Stimulated activated CD4-positive, alpha-beta T cell treated with anti-CD3 and anti-CD28 coated beads, Interleukin-1b, Interleukin-23, amount 100 ng/mL, for 4 hours (primary cell): ENCODE data around the gene GCSAM.
A peak's percentile ranks its signal among the peaks of the same experiment; 100 is the strongest.

Experiments used
- DNase-seq, 2 donors: peaks; one replicate each; pipeline ENCODE4 v3.0.0-alpha.2; 2020; ENCODE audit warnings: low read depth in 2 of 2

The GCSAM gene

DNA sequence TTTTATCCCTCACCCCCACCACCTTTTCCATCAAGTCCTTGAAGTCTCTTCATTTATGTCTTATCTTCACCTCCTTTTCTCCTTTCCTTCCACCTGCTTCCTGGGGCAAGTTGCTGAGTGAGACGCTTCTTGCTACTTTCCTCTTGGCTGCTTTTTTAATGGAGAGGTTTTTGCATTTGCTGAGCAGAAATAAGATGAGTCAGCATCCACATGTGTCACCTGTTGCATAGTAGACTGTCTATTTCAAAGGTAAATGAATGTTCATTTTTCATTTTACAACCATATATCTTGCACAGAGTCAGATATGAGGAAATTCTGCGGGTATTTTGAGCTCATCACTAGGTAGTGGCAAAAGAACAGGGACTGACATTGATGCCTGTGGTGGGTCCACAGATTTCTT is 28.3 kb downstream of the GCSAM start:
- no peak for DNase-seq

DNA sequence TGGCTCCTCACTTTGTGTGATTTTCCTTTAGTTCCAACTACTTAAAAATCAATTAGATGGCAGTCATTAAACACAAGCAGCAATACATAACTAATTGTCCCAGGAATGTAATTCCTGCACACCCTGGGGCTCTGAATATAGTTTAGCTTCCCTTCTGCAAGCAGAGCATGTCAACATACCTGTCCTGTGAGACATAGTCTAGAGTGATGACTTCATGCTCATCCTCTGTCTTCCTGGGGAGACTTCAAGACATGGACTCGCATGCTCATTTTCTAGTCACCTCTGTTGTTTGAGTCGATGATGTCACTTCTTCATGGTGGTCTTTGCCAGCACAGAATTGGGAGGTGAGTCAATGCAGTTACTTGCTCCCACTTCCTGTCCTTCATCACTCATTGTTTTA is 31.1 kb downstream of the GCSAM start:
- no peak for DNase-seq

DNA sequence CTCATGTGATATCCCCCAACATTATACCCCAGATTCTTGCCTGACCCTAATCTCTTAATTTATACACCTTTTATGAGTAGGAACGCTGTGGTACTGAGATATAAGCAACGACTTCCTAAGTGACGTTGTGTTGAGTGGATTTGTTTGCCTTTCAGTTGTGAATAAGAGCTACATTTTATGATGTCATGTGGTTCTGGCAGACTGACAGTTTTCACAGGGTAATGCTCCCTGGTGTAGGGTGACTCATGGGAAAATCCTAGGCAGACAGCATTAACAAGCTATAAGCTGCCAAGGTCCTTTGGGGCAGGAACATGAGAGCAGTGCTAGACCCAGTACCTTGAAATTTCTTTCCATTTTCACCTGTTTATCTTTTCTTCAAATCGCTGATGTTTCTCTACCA is 35.7 kb downstream of the GCSAM start:
- DNase-seq = no peak

DNA sequence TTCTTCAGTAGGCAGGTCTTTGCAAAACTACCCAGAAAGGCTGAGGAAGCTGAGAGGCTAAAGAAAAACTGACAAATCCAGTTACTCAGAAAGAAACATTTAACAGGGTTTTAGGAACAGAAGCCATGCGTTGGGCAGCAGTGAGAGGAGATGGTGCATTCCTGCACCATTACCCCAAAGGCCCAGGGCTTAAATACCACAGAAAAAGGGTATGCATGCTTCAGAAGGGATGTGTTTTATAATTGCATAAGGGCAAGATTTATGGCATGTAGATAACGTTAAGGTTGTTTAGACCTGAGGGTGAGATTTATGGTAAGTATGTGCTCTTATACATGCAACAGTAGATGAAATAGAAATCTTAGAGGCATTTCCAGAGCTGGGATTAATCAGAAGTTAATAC is 36.9 kb downstream of the GCSAM start:
- no peak for DNase-seq

DNA sequence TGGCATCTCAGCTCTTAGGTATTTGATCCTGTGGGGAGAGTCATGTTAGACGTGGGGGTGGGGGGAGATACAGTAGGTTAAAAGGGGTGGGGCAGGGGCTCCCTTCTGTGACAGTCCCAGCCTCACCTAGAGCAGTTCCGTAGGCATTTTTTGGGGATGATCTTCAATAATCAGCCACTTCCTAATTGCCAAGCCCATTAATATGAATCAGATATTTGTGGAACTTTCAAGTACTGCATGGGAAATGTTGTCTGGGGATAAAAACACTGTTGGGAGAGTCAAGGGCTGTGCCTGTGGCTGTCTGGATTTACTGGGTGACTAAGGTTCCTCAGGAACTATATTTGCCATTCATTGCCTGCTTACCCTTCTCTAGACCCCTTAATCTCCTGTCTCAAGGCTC is 37.3 kb downstream of the GCSAM start:
- DNase-seq = no peak

DNA sequence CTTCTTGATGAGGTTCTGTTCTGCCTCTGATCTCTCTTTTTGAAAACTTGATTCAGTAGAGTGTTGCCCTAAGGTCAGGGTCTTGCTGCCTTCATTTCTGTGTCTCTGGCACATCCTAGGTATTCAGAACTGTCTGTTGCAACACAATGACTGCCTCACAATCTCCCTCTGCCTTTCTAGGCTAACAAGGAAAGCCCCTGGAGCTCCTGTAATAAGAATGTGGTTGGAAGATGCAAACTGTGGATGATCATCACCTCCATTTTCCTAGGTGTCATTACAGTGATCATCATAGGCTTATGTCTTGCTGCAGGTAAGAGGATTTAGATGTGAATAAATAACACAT is 39.9 kb downstream of the GCSAM start:
- no peak for DNase-seq

DNA sequence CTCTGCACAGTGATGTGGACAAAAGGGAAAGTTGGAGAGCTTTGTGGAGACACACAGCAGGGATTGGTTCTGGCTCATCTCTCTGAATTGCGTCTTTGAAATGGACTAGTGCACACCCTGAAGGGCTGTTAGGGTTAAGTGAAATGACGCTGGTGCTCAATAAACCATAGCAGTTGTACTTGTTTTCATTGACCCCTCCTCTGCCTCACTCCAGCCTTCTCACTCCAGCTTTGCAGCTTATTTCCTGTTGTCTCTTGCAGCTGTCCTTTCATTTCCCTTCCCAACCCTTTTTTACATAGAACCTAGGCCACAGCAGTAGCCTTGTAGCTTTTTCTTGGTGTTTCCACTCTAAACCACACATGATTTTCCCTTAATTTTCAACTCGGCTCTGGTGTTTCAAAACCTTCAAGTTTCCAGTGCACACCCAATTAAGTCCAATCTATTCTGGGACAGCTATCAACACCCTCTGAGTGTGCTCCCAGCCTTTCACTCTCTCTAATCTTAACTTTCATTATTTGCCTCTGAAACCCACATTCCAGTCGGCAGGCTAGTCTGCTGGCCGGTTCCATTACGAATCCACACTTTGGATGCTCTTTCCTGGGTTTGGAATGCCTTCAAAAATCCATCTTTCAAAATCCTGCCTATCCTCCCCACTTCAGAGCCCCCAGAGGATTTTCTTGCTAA is 40.4 kb downstream of the GCSAM start:
- no peak for DNase-seq

DNA sequence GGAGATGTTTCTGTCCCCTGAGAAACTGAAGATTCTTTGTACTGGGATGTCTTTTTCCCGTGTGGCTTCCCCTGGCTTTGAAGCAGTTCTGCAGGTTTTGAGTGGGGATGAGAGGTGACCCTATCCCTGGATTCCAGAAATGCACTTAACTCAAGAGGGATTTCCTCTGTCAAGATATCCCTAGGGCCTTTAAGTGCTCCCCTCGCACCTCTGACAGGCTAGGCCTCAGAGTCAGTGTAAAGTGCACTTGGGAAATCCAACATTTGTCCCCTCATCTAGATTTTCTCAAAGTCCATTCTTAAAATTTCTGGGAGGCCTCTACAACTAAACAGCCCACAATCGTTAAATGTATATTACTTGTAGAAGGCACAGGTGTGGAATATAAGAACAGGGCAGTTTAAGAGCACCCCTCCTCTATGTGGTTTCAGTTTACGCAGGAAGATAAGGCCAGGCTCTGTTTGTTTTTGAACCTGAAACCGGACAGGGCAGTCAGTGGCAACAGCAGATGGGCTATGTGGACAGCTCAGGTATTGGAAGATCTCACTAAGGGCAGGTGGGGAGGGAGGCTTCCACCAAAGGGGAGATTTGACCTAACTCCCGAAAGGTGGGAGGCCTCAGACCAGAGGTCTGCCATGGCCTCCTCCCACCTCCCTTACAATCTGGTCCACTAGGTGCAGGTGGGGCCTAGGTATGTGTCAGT is 42.0 kb downstream of the GCSAM start:
- no peak for DNase-seq

DNA sequence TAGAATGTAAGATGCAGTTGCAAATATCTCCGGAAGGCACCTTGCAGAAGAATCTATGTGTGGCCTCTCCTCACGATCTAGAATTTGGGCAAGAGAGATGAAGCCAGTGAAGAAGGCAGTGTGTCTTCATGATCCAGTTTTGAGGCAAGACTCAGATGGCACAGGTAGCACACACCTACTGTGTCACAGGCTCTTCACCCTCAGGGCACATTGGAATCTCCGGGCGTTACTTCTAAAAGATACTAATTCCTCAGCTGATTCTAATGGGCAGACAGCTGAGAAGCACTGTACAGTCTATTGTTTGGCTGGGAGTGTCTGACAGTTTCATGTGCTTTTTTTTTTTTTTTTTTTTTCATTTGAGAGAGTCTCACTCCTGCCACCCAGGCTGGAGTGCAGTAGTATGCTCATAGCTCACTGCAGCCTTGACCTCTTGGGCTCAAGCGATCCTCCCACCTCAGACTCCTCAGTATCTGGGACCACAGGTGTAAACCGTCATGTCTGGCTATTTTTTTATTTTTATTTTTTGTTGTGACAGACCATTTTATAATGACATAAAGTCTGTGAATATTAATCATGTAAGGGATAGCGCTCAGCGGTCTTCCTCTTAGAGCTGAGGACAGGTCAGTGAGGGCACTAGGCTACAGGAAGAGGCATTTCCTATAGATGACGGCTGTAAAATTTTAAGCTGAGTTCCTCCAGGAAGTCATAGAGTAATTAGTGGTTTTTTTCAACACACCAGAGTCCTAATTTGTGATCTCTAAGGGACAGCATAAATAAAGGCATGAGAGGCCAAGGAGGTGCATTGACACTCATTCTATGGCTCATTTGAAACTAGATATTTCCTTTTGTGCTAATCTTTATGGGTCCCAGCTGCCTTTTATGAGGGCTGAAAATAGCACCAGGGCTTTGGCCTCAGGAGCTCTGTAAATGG is 42.8 kb downstream of the GCSAM start:
- no peak for DNase-seq

DNA sequence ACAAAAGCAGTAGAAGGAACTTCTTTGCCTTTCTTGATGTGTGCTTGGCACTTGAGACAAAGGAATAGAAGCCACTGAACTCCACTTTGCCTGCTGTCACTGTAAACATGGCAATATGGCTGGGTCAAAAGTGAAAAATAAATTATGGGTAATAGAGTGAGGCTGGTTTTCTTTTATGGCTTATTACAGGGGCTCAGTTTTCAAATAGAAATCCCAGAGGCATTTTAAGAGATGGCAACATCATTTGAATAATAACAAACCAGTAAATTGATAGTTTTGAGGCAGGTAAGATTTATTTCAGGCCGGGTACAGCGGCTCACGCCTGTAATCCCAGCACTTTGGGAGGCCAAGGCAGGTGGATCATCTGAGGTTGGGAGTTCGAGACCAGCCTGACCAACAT is 44.1 kb downstream of the GCSAM start:
- DNase-seq = no peak

DNA sequence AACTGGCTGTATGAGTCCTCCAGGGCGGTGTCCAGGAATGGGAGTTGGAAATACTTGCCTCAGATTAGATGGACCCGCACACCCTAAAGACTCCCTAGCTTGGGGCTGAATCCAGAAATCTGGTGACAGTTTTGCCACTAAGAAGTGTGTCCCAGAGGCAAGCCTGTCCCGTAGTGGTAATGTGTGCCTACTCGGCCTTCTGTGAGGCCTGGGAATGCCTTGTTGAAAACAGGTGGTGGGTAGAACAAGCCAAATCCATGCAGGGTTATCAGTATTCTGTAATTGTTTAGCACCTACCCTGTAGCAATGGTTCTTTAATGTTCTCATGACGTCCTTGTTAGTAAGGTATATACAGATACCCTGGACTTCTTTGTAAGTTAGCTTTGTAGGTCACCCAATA is 45.3 kb downstream of the GCSAM start:
- DNase-seq = no peak

DNA sequence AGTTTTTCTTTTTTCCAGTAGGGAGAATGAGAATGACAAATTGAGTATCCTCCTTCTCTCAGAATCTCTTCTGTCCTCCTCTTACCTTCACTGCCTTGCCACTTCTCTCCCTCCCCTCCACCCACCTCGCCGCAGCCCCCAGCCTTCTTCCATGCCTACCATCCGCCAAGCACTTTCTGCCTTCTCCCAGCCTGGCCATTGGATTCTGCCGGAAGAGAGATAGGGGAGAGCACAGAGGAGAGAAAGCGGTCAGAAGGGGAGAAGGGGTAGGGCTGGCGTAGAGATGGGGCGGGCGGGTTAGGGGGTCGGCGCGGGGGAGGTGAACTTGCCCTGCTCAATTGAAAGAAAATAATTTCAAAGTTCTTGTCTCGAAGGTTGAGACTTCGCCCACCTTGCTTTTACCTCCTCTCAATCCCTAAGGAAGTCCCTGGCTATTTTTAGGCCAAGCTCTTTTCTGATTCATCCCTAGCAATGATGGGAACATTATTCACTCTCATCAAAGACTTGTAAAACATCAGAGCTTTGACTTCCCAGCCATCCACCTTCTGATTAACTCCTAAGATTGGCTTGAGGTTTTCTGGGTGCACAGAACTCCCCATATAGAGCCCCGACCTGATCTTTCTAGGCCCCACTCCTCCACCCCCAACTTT is 46.0 kb downstream of the GCSAM start:
- no peak for DNase-seq

DNA sequence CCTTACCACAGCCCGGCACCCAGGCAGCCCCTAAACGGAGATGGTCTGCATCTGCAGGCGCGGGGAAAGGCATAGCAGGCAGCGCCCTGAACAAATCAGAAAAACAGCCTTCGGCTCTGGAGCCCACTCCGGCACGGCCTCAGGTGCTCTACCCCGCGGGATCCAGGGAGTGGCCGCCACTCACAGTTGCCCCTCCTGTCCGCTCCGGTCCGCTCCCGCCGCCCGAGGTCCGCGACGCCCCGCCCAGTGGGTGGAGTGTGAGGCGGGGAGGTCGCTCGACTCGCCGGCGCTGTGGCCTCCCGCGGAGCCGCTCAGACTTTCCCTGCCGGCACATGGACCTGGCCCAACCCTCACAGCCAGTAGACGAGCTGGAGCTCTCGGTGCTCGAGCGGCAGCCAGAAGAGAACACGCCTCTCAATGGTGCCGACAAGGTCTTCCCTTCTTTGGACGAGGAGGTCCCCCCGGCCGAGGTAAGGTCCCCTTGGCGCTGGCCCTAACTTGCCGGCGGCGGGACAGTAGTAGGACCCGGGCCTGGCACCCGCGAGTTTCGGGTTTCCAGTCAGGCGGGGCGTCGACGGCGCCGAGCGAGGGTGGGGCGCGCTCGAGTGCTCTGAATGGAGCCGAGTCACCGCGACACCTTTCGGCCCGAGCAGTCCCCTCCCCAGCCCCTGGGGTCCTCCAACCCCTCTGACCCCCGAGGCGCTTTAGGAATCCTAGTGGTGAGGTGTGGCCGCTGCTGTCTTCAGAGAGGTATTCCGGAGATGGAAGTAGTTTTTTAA is 46.8 kb downstream of the GCSAM start, which contains the start of gene C3orf52:
Gene C3orf52, plus strand, starts transcription at position 314 of the 779 bp plus-strand sequence. Its CDS starts 19 bp downstream, at position 333.
- peak; percentile 42 to 46 for DNase-seq

DNA sequence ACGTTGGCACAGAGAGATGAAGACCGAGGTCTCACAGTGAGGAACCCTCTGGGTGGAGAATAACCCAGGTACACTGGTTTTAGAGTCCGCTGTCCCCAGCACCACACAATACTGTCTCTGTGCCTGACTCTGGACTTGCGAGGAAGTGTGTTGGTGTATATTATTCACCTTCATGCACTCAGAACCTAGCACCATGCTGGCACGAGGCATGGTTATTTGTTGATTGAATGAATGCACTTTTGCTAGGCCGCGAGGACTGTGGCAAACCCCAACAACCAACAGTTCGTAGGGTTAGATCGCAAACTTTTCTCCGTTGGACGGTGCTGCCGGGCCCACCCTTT is 47.3 kb downstream of the GCSAM start:
- DNase-seq = no peak

DNA sequence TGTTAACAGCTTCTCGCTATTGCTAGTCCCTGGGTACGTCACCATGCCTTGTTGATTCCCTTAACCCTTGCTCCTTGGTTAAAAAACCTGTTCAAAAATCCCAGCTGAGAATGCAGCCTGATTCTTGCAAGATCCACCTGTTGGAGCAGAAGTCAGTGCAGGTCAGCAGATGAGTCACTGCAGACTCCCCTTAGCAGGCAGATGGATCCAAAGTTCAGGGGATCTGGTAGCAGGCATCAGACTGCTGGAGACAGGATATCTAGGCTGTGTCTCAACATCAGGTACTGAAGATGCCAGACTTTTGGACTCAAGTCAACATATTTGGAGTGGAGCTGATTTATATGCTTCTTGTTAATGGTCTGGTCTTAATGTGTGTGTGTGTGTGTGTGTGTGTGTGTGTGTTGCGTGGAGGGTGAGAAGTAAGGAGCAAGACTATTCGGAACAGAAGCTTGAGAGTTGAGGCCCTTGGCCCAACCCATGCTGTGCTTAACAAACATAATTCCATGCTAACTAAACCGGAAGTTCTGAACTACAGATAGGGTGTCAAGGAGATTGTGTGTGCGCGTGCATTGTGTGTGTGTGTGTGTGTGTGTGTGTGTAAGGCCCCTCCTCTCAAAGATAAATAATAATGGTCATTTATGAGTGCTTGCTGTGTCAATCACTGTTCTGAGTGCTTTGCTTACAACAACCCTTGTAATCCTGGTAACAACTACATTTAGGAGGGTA is 47.9 kb downstream of the GCSAM start:
- DNase-seq = no peak

DNA sequence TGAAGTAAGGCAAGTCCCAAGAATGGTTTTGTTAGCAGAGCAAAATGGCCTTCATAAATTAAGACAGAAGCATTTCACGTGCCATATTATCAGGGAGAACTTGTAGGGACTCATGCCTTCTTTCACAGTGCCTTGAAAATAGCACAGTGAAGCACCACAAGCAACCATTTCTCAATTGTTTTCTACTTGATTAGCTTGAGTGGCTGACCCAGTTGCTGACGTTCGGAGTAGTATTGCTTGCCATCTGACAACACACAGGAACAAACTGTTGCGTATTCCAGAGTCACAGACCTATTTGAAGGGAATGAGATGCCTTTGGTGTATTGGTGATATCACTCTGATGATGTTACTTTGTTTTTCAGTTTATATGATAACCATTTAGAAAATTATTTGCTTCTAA is 49.8 kb downstream of the GCSAM start:
- DNase-seq = no peak

DNA sequence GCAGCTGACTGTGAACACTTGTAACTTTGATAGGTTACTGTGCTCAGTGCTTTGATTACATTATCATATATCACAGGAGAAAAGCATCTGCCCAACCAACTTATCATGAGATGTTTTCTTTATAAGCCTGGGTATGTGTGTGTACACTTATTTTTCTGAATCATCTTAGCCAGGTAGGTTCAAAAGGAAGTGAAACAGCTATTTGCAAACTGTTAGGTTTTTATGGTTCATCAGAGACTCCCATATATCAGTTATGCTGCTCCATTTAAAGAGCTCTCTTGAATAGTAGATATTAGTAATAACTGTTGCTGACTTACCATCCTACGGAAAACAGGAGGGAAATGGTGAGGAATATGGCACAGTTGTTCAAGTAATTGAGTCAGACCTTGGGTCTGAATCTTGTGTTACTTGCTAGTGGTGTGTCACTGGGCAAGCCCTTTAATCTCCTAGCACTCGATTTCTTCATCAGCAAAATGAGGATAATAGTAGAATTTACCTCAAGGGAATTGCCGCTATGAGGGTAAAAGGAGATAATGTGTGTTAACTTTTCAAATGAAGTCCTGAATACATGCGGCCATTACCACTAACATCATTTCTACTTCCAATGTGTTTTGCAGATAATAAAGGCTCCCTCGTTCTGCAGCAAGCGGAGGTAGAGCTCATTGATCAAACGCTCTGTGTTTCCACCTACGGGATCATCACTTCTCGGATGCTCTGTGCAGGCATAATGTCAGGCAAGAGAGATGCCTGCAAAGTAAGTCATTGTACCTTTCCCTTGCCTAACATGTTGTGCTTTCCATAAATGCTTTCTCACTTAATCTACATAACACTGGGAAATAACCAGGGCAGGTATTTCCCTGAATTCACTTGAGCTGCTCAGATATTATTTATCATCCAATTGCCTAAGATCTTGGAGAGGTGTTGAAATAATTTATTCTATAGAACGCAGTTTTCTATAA is 54.6 kb downstream of the GCSAM start:
- no peak for DNase-seq

DNA sequence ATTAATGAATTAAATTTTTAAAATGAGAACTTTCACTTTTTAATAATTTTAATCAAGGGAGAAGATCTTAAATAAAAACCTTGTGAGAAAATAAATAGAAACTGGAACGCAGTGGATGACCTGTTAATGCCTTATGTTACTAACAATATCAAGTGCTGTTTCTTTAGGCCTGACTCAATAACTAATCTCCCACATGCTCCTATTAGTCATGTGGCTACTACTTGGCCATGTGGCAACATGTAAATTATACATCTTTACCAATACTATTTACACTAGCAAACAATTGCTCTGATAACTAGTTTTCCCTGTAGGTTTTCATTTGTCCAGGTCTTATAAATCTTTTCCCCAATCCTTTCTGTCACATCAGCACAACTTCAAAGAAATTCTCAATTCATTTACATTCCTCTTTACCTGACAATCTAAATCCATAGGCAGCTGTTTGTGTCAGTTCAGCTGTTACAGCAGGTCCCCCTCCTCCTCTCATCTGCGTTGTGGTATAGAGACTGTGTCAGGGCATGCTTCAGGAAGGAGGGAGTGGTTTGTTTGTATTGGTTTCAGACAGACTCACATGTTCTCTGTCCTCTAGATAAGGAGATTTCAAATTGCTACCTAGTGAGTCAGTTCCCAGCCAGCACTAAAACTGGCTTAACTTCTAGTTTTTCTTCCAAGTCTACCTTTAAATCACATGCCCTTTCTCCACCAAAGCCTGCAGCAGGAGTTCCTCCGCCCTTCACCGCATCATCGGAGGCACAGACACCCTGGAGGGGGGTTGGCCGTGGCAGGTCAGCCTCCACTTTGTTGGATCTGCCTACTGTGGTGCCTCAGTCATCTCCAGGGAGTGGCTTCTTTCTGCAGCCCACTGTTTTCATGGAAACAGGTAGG is 58.2 kb downstream of the GCSAM start:
- no peak for DNase-seq

DNA sequence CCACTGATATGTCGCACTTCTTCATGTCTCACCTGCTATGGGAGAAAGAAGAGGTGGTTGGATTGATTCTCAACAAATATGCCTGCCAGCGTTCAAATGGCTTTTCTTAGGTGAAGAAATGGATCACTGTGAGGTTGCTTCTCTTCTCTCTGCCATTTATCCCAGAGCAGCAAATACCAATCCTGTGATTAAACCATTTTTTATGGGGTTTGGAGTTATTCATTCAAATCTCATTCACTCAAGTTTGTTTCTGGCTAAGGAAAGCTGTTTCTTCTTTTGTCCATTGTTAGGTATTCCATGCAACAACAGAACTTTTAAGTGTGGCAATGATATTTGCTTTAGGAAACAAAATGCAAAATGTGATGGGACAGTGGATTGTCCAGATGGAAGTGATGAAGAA is 59.0 kb downstream of the GCSAM start:
- DNase-seq = no peak
